Measurements from ENCODE around the gene KCTD4.
"Not testable (repeated sequence)": the region's sequence is repeated elsewhere in the genome, so short reads cannot be mapped to it uniquely, and the experiment has no call there.

KCTD4 gene

DNA sequence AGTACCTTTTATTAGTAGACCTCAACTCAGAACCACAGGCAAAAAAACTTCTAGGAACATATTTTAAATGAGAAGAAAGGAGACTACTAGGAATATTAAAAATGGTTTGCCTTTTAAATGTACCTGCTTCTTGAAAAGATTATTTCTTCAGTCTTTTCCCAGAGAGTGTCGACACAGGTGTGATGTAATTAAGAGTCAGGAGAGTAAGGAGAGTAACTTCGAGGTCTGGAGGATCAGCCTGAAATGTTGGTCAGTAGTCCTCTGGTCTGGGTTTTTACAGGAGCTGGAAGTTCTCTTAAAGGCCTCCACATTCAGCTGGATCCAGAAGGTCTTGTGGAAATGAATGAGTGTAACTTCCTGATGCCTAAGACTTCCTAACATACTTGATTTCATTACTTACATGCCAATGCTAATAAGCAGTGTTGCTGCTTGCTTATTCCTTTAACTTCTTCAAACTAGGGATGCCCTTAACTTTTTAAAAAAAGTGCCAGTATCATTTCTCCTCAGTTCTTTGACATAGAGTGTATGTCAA is at the start of gene KCTD4:
TSS of gene KCTD4 (minus strand) at position 345 of the 532 bp plus-strand sequence. CDS start 6,478 bp downstream, outside the sequence.
- DNase-seq, result no peak

GRCh38 chr13:45249662-45250061 is 48.8 kb upstream of the KCTD4 start:
- no peak for DNase-seq

GRCh38 chr13:45244736-45245135 is 43.9 kb upstream of the KCTD4 start:
- DNase-seq, result not testable (repeated sequence)

DNA sequence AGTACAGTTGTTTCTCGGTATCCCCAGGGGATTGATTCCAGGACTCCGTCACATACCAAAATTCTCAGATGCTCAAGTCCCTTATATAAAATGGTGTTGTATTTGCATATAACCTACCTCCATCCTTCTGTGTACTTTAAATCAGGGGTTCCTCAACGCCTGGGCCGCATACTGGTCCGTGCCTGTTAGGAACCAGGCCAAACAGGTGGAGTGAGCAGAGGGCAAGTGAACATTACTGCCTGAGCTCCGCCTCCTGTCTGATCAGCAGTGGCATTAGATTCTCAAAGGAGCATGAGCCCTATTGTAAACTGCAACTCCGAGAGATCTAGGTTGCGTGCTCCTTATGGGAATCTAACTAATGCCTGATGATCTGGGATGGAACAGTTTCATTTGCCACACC is 42.2 kb upstream of the KCTD4 start:
- no peak for DNase-seq

DNA sequence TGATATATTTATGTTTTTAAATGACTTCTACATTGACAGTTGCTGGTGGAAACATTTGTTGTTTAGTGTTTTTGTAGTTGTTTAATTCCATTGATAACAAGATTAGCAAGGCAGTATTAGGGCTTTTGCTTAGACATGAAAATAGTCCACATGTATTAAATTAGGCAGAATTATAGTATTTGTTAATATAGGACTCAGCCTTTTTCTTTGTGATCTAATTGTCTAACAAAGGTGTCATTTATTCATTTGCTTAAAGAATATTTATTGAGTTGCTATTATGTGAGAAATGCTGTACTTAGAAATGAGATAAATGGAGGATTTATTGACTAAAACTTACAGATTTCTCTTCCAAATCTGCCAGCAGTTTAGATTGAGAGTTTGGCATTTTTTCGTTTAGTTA is 41.7 kb upstream of the KCTD4 start:
- DNase-seq, result no peak

DNA sequence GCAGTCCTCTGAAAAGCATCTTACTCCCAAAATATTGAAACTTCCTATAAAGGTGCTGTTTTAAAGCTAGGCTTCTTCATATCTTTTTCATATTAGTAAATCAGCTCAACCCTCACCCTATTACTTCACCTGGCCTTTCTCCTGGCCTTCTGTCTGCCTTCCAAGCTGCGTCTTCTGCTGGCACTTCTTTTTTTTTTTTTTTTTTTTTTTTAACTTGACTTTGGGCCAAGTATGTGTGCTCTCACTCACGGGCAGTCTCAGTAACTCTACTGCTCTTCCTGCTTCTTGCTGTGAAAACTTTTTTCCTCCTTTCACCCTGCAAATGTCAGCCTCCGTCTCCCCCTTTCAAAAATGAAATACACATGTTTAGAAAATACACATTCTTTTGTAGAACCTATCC is 41.2 kb upstream of the KCTD4 start:
- DNase-seq, result no peak

DNA sequence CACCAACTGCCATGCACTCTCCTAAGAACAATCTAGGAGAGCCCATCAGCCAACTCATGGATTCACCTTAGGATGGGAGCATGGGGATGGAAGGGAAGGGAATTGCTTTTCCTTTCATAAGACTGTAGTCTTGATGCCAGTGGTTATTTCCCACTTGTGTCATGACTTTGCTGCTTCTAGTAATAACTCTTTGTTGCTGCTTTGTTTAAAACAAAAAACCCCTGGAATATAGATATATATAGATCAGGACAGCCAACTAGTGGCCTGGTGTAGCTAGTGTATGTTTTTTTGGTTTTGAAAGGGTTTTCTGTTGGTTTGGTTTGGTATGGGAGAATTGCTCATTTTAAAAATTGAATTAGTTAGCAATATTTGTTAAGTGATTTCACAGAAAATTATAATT is 39.3 kb upstream of the KCTD4 start:
- no peak for DNase-seq

DNA sequence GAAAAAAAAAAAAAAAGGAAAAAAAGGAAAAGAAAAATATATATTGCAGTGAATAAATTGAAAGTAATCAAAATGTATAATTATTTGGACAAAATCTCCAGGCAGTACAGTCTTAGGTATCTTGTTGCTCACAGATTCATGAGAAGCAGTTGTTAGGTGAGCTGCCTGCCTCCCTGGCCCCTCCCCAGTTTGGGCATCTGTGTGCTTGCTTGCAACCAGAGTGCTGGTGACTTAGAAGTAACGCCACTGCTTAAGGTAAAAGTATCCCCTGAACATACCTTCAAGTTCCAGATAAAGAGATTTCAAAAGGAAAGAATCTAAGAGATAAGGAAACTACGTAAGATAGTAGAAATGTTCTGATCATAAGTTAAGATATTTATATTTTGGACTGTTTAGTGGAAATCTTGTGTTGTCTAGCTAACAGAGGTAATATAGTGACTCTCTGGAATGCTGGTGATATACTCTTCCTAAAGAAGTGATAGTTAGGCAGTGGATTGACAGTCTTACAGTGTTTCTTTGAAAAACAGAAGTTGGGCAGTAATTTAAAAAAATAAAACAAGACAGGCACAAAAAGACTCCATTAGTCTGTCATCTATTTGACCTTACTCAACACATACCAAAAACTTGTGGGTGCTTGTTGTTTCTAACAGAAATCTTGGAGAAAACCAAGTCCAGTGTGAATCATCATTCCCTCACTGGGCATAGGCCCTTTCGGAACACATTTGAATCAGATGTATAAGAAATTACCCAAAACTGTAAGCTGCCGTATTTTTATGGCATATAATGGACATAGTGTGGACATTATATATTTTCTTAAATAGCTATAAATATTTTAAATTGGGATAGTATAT is 38.3 kb upstream of the KCTD4 start:
- DNase-seq, result no peak

GRCh38 chr13:45232591-45232990 is 31.7 kb upstream of the KCTD4 start:
- DNase-seq, result no peak

GRCh38 chr13:45231722-45232121 is 30.9 kb upstream of the KCTD4 start:
- peak; percentile 39 for DNase-seq

GRCh38 chr13:45231305-45231704 is 30.5 kb upstream of the KCTD4 start:
- DNase-seq, result no peak

DNA sequence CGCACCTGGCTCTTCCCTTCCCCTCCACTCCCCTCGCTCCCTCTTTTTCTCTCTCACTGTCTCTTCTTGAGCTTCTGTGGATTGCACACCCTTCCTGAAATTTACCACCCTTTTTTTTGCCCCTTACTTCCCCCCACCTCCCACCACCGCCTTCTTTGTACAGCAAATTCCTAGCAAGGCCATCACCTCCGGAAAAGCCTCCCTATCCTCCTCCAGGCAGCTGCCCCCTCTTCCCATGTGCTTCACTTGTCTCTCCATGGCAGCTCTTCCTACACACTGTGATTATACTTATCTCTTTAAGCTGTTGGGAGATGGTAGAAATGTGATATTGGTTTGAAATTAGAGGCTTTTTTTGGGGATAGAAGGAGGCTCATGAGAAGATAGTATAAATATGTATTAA is 28.3 kb upstream of the KCTD4 start:
- DNase-seq, result no peak

DNA sequence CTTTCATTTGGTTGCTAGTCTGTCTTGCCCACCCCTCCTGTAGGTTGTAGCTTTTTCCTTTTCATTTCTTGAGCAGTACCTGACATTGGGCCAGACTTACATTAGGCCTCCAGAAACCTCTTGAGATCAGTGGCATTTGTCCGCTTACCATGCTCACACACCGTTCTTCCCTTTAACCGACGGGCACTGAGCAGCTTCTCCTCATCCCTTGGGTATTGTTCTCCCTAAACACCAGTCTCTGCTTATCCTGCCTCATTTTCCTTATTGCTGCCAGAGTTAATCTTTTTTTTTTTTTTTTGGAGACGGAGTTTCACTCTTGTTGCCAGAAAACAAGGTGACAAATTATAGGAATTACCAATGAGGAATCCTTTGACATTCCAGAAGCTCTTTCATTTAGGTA is 27.2 kb upstream of the KCTD4 start:
- no peak for DNase-seq

DNA sequence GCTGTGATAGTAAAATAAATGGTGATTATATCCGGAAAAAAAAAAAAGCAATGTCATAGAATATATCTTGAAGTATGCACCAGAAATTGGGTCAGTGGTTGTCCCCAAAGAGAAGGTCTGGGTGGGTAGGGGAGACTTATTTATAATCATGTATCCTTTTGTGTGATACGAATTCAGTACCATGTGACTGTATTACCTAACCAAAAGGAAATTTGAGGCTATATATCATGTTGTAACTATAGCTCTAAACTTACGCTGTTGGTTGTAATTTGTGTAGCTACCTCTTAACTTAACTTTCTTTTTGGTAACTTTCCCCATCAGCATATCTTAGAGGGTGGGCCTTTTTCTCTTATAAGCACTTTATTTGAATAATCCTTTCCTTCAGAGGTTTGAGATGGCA is 25.2 kb upstream of the KCTD4 start:
- no peak for DNase-seq

- DNase-seq, result no peak
These were observed 24.5 kb upstream of the KCTD4 start for GRCh38 chr13:45225370-45225769.

DNA sequence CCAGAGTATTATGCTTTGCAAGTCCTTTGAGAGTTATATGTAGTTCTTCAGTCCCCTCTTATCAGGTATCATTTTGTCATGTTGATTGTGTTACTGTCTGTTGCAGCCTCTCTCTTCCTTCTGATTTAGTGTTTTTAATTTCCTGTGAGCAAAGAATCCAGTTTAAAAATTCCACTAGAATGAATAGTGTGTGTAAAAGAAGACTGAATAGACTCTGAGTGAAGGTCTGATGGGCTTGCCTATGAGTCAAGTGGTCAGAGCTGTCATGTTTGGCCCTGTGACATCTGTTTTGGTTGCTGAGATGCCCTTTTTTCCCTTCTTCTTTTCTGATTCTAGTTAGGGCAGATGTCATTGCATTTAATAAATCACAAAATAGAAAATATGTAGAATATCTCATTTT is 23.3 kb upstream of the KCTD4 start:
- no peak for DNase-seq

- DNase-seq, result no peak
These were observed 22.1 kb upstream of the KCTD4 start for GRCh38 chr13:45222919-45223318.

DNA sequence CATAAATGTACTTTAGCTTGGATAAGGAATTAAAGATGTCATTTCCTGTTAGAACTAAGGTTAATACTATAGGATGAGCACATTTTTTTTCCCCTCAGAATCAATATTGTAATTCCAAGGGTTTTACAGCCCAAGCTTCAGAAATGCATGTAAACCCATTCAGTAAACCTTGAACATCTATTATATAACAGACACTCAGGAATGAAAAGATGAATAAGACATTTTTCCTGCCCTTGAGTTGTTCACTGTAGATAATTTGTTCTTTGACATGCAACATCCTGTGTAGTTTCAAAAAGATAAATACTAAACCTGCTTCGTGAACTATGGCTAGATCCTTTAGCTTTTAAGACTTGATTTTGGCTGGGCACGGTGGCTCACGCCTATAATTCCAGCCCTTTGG is 21.7 kb upstream of the KCTD4 start:
- DNase-seq, result no peak

- DNase-seq, result no peak
These were observed 19.6 kb upstream of the KCTD4 start for GRCh38 chr13:45220403-45220802.

- no peak for DNase-seq
These were observed 19.1 kb upstream of the KCTD4 start for GRCh38 chr13:45219938-45220375.

DNA sequence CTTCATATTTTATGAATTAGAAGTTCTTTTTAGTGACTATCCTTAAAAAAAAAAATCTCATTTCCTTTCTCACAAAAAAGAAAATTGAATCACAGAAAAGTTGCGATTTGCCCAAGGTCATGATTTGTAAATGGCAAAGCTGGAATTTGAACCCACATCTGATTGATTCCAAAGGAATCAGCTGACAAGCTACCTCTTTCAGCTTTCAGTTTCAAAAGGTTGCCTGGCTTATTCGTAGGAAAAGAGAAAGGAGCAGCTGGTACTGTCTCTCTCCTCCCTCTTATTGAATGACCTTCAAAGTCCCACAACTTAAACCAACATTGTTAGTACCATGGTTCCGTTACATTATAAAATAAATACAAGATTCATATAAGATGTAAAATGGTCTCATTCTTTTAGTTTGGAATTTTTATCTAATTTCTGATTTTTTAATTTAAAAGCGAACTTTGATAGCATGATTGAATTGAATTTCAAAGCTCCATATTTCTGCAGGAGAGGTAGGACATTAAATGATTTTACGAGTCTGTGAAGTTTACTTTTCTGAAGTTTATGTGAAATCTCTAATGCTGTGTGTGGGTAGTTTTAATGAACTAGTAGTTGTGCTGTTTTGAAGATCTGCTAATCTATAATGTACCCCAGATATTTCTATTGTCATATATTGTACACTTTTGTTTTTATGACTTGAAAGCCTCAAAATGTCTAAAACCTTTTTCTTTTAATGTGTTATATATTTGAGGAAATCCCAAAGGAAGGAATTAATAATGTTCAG is 18.5 kb upstream of the KCTD4 start:
- no peak for DNase-seq

DNA sequence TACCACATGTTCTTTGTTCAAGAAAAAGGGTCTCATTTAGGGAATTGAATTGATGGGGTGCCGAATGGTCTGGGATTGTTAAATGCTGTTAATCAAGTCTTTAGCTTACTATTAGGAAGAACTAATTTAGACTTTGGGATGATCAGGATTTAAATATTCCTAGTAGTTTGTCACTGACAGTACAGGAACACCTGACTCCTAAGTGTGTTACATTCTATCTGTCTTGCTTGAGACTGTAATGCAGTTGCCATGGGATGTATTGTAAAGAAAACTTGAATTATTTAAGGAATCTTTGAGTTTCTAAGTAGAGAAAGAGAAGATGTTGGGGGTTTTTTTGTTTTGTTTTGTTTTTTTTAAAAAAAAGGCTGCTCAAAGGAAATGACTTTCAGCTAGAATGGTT is 17.8 kb upstream of the KCTD4 start:
- DNase-seq, result no peak

- no peak for DNase-seq
These were observed 15.3 kb upstream of the KCTD4 start for GRCh38 chr13:45216193-45216592.
